Right ventricle myocardium superior (tissue), 1 donor: ENCODE measurements around the gene PPP1R14D. TPM values are rescaled to one million over a fixed set of nuclear protein-coding genes. Genes with fewer than 3 reads are reported as not detected.

Experiments used
- ATAC-seq: fragments of 200-7000 bp; cut with Tn5 transposase; one replicate; pipeline ENCODE4 v1.9.1; 2020; ENCODE audit warnings: mild to moderate bottlenecking; ENCODE audit not compliant: poor library complexity
- DNase-seq: peaks from one replicate; pipeline ENCODE4 v3.0.0-alpha.2; 2020
- intact Hi-C: fragments of 100-400 bp; cut with DNase I; formaldehyde crosslinking; loops from one replicate; pipeline ENCODE4 v1.11.2; 2022
- total RNA-seq: library from RNA; stranded (reverse); fragmentation: NEBNext Ultra II Directional; extraction: Animal tissue kit (Norgen Biotek cat#: 25700); gene quantifications from one replicate; pipeline ENCODE4 v1.2.1, GENCODE V29; 2021
- donor health status: DM: no; HTN: yes; CAD: no; lungs with severe emphysema.

Gene PPP1R14D
- total RNA-seq, 1 donor from 2014 or later = not detected

- ATAC-seq (no peak), DNase-seq (no peak)
- intact Hi-C loops = no loop called here
Measured at GRCh38 chr15:40769274-40770146, 59.0 kb downstream of the PPP1R14D start, which contains the start of gene C15orf62. Gene C15orf62, plus strand, starts transcription at chr15:40769980. Its CDS starts 516 bp downstream, at chr15:40770496.

- ATAC-seq (no peak), DNase-seq (no peak)
- intact Hi-C loops = no loop called here
Measured at GRCh38 chr15:40768521-40769273, 59.8 kb downstream of the PPP1R14D start.

- ATAC-seq (no peak), DNase-seq (no peak)
- intact Hi-C loops = no loop called here
Measured at GRCh38 chr15:40767838-40768500, 60.5 kb downstream of the PPP1R14D start.

GRCh38 chr15:40766906-40767837, 61.3 kb downstream of the PPP1R14D start:
- ATAC-seq (no peak), DNase-seq (no peak)
- intact Hi-C loops = no loop called here

GRCh38 chr15:40766194-40766815, 62.2 kb downstream of the PPP1R14D start:
- ATAC-seq (no peak), DNase-seq (no peak)
- intact Hi-C loops = no loop called here

Other genes starting within 250 kb of the PPP1R14D start
- 0.51 TPM for gene KNL1, start 234.5 kb downstream of the PPP1R14D start, total RNA-seq
- gene RAD51, start 133.5 kb downstream of the PPP1R14D start, total RNA-seq = 0.43 TPM
- gene RMDN3, start 73.5 kb downstream of the PPP1R14D start, total RNA-seq = 17.3 TPM
- 6.5 TPM for gene GCHFR, start 64.6 kb downstream of the PPP1R14D start, total RNA-seq
- gene C15orf62, start 58.7 kb downstream of the PPP1R14D start, total RNA-seq = 0.16 TPM
- gene ZFYVE19, start 21.6 kb downstream of the PPP1R14D start, total RNA-seq = 26.4 TPM
- 16.1 TPM for gene DNAJC17, start 21.2 kb downstream of the PPP1R14D start, total RNA-seq
- gene SPINT1, start 15.3 kb upstream of the PPP1R14D start, total RNA-seq = 0.59 TPM
- not detected for gene RHOV, start 45.5 kb upstream of the PPP1R14D start, total RNA-seq
- gene VPS18, start 65.7 kb upstream of the PPP1R14D start, total RNA-seq = 18.4 TPM
- gene DLL4, start 100.6 kb upstream of the PPP1R14D start, total RNA-seq = 10.7 TPM
- gene CHAC1, start 124.8 kb upstream of the PPP1R14D start, total RNA-seq = 0.46 TPM